ENCODE data around the gene TWSG1.
"Not testable (repeated sequence)": the region's sequence is repeated elsewhere in the genome, so short reads cannot be mapped to it uniquely, and the experiment has no call there.

TWSG1 gene

GRCh38 chr18:9394046-9394445 is 59.5 kb downstream of the TWSG1 start:
- DNase-seq, result no peak

DNA sequence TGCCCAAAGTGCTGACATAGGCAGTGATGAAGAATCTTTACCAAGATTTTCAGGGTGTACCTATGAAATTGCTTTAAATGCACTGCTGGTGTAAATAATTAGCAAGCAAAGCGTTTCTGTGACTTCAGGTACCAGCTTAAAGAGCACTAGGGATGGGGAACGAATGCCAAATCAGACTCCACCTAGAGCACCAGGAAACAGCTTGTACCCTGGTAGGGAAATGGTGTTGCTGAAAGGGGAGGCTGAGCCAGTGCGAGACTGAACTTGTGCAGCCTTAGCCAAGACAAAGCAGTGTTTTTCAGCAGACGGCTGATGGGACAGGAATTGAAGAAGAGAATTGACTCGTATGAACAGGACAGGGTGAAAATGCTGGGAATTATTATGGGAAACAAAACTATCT is 65.6 kb downstream of the TWSG1 start:
- DNase-seq, result no peak

GRCh38 chr18:9401176-9401575 is 66.6 kb downstream of the TWSG1 start:
- DNase-seq, result no peak

DNA sequence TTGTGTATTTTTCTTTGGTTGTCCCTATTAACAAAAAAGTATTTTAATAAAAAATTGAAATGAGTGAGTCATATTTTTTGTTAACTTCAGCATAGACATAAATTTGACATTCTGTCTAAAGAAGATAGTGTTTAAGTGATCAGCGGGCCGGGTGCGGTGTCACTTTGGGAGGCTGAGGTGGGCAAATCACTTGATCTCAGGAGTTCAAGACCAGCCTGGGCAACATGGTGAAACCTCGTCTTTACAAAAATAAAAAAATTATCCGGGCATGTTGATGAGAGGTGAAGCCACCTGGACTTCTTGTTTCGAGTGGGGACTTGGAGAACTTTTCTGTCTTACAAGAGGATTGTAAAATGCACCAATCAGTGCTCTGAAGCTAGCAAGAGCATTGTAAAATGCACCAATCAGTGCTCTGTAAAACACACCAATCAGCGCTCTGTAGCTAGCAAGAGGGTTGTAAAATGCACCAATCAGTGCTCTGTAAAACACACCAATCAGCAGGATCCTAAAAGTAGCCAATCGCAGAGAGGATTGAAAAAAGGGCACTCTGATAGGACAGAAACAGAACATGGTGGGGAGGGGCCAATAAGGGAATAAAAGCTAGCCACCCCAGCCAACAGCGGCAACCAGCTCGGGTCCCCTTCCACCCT is 67.9 kb downstream of the TWSG1 start:
- DNase-seq, result not testable (repeated sequence)

- DNase-seq, result no peak
Observed at GRCh38 chr18:9403795-9404564, 69.4 kb downstream of the TWSG1 start.

- peak; percentile 47 for DNase-seq
Observed at GRCh38 chr18:9404565-9405060, 70.0 kb downstream of the TWSG1 start.

DNA sequence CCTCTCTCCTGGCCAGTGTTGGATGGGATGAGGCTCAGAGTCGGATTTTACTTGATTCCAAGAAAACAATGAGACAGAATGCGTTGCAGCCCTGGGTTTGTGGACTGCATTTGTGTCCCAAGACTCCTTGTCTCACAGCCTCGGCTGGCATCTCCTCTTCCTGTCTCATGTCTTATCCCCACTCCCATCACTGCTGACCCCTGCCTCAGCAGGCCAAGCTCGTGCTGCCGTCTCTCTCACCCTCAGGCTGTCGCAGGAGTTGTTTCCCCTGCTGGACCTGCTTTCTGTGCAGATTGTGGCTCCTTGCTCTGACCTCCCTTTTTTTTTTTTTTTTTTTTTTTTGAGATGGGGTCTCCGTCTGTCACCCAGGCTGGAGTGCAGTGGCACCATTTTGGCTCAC is 70.6 kb downstream of the TWSG1 start:
- DNase-seq, result no peak

DNA sequence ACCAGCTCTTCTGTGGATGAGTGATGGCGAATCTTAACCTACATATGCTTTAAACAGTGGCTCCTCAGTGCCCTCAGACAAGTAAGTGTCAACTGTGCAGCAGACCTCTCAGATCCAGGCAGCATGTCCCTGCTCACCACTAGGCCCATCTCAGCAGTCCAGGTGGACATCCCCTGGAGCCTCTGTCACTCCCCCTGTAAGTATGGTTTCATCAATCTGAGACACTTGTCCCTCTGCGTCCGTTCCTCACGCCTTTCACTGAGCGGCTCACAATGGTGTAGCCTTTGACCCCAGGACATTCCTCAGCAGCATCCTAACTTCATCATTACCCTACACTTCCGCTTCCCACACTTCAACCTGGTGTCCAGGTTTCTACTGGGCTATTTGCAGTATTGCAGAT is 71.4 kb downstream of the TWSG1 start:
- DNase-seq, result no peak

DNA sequence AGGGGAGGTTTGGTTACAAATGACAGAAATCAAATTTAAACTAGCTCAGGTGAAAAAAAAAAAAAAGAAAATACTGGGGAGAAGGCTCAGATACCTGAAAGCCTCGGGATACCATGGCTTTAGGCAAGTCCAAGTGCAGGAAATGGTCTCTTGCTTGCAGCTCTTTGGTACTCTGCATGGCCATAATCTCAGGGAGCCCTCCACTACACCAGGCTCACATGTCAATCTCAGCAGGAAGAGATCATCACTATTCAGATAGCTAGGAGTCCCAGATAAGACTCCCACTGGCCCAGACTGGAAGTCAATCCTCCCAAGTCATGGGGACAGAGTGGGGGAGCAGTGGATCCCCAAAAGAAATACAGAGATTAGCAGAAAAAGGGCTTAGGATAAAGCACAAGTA is 75.9 kb downstream of the TWSG1 start:
- no peak for DNase-seq

DNA sequence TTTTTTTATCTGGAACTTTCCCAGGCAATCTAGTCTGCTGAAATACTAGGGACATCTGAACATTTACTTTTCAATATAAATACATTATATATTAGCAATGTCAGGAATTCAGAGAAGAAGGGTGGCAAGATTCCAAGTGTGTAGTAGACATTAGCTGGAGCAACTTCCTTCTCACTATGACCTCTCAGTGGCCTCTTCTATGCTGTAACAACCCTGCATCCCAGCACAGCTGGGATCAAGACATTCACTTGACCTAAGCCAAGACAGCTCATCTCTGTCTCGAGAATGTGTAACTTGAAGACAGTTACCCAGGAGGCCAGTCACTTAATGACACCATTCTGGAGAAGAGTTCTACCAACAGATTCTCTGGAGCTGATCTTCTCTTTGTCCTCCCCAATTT is 79.0 kb downstream of the TWSG1 start:
- DNase-seq, result no peak

DNA sequence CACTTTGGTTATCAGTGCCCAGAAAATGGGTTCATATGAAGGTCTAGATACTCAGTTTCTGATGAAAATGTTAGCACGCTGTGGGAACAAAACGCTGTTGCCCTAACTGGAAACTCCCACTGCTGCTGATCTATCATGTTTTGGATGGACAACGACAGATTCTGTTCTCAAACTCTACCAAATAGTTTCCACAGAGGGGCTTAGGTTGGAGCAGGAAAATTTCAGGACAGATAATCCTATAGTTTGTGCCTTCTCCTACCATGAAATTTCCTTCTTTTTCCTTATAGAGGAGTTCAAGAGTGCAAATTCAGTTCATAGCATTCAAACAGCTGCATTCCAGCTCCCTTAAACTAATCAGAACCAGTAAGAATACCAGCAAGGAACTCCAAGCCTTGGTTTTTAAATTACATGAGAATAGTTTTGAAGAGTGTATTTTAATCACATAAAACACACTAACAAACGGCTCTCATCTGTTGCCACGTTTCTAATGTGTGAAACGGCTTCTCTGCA is 82.0 kb downstream of the TWSG1 start:
- DNase-seq, result no peak

- DNase-seq, result no peak
Observed at GRCh38 chr18:9417073-9417851, 82.7 kb downstream of the TWSG1 start.

GRCh38 chr18:9418047-9418690 is 83.6 kb downstream of the TWSG1 start:
- DNase-seq, result no peak

DNA sequence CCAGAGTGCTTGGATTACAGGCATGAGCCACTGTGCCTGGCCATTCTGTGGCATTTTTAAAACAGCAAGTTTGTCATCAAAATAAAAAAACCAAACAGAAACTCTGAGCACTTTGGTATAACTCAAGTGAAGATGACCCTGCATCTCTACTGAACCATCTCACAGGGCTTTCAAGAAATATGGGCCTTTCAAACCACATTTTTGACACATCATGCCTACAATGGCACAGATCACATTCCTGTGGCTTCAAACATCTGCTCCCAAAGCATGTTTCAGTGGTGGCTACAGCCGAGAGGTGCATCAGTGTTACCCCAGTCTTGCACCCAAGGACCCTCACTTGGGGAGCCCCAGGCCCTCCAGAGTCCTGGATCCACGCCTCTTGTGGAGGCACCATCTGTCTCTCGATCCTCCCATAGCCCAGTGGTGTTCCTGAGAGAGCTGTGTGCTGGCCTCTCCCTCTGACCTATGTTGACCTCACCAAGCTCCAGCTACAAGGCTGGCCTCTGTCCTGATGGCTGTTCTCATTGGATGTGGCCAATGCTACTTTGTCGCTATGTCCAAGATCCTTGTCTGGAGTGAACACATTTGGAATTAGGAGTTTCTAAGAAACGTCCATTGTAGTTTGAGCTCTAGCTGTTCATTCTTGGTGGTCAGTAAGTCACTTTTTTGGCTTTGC is 85.5 kb downstream of the TWSG1 start:
- no peak for DNase-seq

DNA sequence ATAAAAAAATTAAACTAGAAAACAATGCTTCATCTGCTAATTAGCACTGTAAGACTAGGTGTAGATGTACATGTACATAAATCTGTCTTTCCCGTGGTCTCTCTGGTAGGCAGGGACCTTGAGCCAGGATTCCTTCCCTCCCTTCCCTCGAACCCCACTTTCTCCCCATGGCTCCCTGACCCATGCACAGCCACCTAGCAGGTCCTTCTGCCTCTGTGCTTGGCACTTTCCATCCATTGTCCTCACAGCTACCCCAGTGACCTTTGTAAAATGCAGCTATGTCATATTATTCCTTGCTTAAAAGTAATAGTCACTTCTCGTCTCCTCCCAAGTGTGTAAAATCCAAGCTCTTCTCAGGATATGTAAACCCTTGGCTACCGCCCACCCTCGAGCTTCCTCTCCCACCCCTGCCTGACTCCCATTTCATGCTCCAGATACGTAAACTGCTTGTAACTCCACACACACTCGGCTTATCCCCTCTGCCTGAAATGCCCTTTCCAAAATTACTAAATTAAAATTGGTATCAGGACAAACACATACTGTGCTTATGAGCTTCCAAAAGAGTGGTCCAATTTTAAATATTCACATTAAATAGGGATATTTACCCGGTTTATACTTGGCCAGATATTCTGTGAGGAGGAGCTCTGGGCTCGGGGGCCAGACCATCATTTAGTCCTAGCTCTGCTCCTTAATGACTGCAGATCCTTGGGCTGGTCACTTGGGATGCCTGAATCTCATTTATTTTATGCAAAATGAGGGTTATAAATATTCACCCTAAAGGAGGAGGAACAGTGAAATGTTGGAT is 86.7 kb downstream of the TWSG1 start:
- no peak for DNase-seq

DNA sequence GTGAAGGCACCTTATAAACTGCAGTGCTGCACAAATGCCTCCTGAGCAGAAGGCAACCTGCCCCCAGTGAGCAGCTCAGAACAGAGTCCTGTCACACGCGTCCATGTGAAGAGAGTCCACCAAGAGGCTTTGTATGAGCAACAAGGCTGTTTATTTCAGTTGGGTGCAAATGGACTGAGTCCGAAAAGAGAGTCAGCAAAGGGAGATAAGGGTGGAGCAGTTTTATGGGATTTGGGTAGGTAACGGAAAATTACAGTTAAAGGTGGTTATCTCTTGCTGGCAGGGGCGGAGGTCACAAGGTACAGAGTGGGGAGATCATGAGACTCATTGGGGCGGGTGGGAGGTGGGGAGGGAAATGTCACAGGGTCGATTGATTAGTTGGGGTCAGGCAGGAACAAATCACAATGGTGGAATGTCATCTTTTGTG is 87.3 kb downstream of the TWSG1 start:
- no peak for DNase-seq

DNA sequence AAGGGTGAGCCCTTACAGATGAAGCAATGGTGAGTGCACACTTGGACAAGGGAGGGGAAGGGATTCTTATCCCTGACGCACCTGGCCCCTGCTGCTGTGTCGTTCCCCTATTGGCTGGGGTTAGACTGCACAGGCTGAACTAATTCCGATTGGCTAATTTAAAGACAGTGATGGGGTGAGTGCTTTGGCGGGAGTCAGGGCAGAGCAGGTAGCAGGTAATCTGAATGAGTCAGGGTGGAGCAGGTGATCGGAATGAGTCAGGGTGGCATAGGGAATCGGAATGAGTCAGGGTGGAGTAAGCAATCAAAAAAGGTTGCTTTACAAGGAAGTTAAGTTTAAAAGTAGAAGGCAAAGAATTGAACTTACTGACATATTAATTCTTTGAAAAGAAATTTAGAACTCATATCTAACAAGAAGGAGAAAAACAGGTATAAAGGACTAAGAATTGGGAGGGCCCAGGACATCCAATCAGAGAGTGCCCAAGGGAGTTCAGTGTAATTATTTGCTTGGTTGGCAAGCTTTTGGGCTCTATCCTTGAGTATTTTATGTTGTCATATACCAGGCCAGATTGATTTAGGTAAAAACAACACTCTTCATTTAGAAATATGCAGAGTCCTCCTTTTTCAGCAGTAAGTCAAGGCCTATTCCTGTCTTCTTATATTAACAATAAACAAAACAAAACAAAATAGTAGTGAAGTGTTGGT is 88.4 kb downstream of the TWSG1 start:
- no peak for DNase-seq

- not testable (repeated sequence) for DNase-seq
Observed at GRCh38 chr18:9423648-9424047, 89.1 kb downstream of the TWSG1 start.

GRCh38 chr18:9424235-9424634 is 89.7 kb downstream of the TWSG1 start:
- DNase-seq, result not testable (repeated sequence)

DNA sequence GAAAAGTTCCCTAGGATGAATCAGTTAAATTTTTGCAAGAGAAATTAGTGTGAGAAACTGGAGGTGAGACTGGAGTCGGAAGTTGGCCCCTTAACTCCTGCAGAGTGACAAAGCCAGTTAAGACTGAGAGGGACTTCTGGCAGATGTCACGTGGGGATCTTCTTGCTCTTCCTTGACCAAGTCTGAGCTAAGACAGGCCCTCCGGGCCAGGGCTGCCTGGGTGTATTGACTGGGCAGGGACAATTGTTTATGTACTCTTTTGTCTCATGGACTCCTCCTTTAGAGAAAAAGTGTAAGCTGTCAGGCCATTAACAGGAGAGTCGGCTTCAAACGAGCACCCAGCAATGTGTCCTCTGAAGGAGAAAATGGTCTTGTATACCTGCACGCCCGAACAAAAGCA is 92.2 kb downstream of the TWSG1 start:
- DNase-seq, result no peak

DNA sequence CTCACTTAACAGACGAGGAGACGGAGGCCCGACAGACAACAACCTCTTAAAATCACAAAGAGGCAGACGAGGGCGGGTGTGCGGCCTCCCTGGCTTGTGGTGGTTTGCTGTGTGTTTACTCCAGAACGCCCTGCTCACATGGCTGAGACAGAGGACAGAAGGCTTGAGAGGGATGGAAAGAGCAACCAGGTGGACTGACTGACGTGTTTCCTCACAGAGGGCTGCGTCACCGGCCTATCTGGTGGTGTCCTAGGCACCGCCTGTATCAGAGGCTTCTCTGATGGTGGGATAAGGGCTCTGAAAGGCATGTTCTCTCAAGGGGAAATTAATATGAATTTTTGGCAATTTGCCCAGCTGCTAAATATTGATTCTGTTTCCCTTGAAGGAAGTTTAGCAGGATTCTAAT is 93.7 kb downstream of the TWSG1 start:
- DNase-seq, result no peak

Data from stimulated activated CD4-positive, alpha-beta T cell treated with anti-CD3 and anti-CD28 coated beads, Interleukin-1b, Interleukin-23, amount 100 ng/mL, for 48 hours (primary cell).